ENCODE data around the gene AGBL4.

AGBL4 gene

DNA sequence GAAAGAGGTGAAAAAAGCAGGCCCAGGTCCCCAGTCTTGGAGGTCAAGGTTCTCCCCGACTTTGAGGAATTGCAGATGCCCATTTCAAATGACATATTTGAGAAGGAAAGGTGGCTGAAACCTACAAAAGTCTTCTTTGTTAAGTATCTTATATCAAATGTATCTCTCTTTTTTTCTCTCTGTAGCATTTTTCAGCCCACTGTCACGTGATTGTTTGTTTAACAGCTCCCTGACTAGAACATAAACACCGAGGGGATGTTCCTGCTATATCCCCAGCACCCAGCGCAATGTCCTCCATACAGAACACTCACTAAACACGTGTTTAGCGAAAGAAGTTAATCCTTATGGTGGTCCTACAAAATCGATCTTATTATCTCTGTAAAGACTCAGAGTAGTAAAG, 1274.7 kb downstream of the AGBL4 start:
- TF ChIP-seq, protein P1, sequence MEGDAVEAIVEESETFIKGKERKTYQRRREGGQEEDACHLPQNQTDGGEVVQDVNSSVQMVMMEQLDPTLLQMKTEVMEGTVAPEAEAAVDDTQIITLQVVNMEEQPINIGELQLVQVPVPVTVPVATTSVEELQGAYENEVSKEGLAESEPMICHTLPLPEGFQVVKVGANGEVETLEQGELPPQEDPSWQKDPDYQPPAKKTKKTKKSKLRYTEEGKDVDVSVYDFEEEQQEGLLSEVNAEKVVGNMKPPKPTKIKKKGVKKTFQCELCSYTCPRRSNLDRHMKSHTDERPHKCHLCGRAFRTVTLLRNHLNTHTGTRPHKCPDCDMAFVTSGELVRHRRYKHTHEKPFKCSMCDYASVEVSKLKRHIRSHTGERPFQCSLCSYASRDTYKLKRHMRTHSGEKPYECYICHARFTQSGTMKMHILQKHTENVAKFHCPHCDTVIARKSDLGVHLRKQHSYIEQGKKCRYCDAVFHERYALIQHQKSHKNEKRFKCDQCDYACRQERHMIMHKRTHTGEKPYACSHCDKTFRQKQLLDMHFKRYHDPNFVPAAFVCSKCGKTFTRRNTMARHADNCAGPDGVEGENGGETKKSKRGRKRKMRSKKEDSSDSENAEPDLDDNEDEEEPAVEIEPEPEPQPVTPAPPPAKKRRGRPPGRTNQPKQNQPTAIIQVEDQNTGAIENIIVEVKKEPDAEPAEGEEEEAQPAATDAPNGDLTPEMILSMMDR (conservative IDR thresholded peaks at IDR 0.05), result no peak
- no peak overlapping the region for H3K27ac ChIP-seq

DNA sequence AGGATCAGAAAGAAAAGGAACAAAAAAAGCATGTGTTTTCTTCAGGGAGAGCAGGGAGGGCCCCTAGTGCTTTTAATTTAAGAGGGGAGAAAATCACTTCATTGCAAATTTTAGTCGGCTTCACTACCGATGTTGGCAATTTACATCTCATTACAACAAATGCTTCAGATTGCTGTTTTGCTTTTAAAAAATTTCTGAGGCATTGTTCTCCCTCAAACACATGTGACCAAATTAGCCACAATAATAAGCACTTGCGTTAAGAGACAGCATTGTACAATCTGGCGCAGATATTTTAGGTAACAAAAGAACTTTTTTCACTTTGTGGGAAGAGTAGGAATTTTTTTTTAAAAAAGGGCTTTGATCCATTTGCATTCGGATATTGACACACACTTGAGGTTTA, 1276.8 kb downstream of the AGBL4 start:
- H3K27ac ChIP-seq, result no peak overlapping the region
- TF ChIP-seq, protein P1 (conservative IDR thresholded peaks at IDR 0.05), result no peak

DNA sequence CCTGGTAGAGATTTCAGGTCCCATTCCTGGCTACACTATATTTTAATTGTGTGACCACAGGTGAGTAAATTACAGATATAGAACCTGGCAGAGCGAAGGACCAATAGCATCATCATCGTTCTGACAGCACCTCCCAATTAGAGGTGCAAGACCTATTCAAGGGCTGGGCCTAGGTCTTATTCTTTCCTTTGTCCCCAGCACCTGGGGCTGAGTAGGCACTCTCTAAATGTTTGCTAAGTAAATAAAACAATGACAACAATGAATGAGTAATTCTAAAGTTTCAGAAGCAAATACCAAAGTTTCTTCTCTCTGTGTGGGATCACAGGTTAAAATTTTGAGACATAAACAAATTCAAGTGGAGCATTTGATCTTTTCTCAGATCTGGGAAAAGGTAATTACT, 1279.7 kb downstream of the AGBL4 start:
- no peak overlapping the region for H3K27ac ChIP-seq
- TF ChIP-seq, protein P1 (conservative IDR thresholded peaks at IDR 0.05), result no peak

DNA sequence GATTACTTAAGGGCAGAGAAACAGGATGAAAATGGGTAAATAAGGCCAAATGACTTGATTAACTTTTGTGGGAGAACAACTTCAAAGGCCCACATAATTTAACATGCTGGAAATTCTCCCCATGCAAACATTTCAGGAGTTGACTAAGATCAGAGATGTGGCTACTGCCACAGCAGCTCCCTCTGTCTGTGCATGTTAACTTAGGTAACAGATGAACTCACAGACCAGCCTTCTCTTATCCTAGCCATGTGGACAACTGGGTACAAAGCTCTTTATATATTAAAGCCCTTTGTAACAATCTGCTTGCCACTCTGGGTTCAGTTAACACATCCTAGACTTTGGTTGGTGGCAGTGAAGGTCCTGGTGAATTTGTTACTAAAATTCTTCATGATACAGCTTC, 1280.3 kb downstream of the AGBL4 start:
- no peak overlapping the region for H3K27ac ChIP-seq
- TF ChIP-seq, protein P1 (conservative IDR thresholded peaks at IDR 0.05), result no peak

DNA sequence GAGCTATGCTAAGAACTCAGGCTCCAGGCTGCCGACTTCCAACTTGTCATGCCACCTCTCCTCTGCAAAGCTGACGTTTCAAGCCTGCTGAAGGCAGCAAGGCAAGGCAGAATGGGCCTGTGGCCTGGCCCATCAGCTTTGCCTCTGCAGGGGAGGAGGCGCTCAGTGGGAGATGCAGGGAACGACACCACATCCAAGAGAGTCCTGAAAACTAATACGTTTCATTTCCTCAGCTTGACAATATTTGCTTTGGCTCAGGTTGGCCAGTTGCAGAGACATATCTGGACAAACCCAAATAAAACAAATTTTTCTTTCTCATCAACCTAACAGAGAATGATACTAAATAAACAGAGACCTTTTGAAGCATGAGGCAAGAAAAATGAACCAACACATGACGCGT, 1282.4 kb downstream of the AGBL4 start:
- H3K27ac ChIP-seq, result peak overlapping the region; percentile 40
- TF ChIP-seq, protein P1 (conservative IDR thresholded peaks at IDR 0.05), result no peak

DNA sequence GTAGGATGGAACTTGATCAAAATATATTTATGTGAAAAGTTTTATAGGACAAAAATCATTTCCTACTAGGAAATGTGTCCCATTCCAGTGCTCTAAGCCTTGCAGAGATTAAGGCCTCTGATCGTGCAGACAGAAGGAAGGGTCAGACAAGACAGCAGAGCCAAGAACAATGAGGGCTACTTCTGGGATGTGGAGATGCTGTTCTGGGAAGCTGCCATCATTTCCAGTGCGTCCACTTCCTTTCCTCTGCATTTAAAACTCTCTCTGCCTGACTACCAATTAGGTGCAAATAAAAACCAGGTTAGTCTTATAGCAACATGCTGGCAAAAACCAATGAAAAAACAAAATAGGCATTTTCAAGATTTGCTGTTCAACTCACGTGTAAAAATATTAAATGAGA, 1283.1 kb downstream of the AGBL4 start:
- peak overlapping the region; percentile 40; the same call in 1 of the 2 replicates for H3K27ac ChIP-seq
- TF ChIP-seq, protein P1 (conservative IDR thresholded peaks at IDR 0.05), result no peak

DNA sequence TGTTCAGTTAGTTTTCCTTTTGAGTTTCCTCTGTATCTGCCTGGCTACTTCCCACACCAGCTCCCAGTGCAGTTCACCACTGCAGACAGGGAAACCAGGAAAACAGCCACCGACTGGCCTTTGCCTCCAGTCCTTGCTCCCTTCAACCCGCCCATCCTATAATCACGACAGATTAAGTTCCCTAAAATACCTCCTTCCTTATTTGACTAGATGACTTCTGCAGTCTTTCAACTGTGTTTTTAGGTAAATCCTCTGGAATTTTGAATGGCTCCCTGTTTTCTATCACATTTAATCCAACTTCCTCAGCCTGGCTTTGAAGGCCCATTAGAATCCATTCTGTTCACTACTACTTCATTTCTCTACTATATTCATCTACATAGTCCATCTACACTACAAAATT, 1284.7 kb downstream of the AGBL4 start:
- H3K27ac ChIP-seq, result no peak overlapping the region
- TF ChIP-seq, protein P1 (conservative IDR thresholded peaks at IDR 0.05), result no peak

DNA sequence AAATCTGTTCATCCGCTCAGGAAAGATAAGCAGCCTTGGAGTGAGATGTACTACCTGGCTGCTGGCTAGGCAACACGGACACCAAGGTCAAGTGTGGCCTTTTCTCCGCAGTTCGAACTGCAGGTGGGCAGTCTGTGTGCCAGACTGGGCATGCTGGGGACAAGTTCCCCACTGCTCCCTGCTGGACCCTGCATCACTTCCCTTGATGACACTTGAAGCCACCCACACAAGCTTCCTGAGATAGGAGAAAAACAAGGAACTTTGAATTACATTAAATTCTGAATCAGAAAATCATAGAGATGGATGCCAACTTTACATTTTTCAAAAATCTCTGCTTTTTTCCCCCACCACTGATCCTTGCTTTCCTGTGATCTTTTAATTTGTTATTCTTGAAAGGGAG, 1285.4 kb downstream of the AGBL4 start:
- H3K27ac ChIP-seq, result no peak overlapping the region

More for the DNA sequence above, 1285.4 kb downstream of the AGBL4 start:
- TF ChIP-seq, protein P1 (conservative IDR thresholded peaks at IDR 0.05), result no peak
